HEK293 (cell line): ENCODE measurements around the gene CLMN.

Source experiments
- KLF7 ChIP-seq: fragments of 450-650 bp; formaldehyde crosslinking; IDR thresholded peaks from 2 replicates; pipeline ENCODE4 v1.5.1; 2016; ENCODE audit warnings: missing biosample characterization, missing genetic modification characterization, borderline replicate concordance
- KLF8 ChIP-seq: fragments of 450-650 bp; formaldehyde crosslinking; IDR thresholded peaks from 2 replicates; pipeline ENCODE4 v1.5.1; 2016; ENCODE audit warnings: missing biosample characterization, missing genetic modification characterization
- REPIN1 ChIP-seq: fragments of 450-650 bp; formaldehyde crosslinking; IDR thresholded peaks from 2 replicates; pipeline ENCODE4 v1.5.1; 2017; ENCODE audit warnings: missing biosample characterization, missing genetic modification characterization, low read depth
- SALL2 ChIP-seq: fragments of 450-650 bp; formaldehyde crosslinking; IDR thresholded peaks from 2 replicates; pipeline ENCODE4 v1.5.0; 2017; ENCODE audit warnings: missing biosample characterization, mild to moderate bottlenecking, missing genetic modification characterization, borderline replicate concordance
- ZBTB8A ChIP-seq: fragments of 450-650 bp; formaldehyde crosslinking; IDR thresholded peaks from 2 replicates; pipeline ENCODE4 v1.5.1; 2016; ENCODE audit warnings: missing biosample characterization, missing genetic modification characterization
- ZEB2 ChIP-seq: fragments of 450-650 bp; formaldehyde crosslinking; IDR thresholded peaks from 2 replicates; pipeline ENCODE4 v1.5.1; 2016; ENCODE audit warnings: missing biosample characterization, missing genetic modification characterization
- ZNF132 ChIP-seq: fragments of 450-650 bp; formaldehyde crosslinking; IDR thresholded peaks from 2 replicates; pipeline ENCODE4 v1.5.1; 2017; ENCODE audit warnings: missing biosample characterization, missing genetic modification characterization, borderline replicate concordance
- ZNF544 ChIP-seq: fragments of 450-650 bp; formaldehyde crosslinking; IDR thresholded peaks from 2 replicates; pipeline ENCODE4 v1.5.0; 2017; ENCODE audit warnings: missing biosample characterization, missing genetic modification characterization
- ZNF623 ChIP-seq: fragments of 450-650 bp; formaldehyde crosslinking; IDR thresholded peaks from 2 replicates; pipeline ENCODE4 v1.5.1; 2016; ENCODE audit warnings: missing biosample characterization, missing genetic modification characterization
- TF ChIP-seq, protein P1 (sequence below): IDR thresholded peaks from 2 replicates; pipeline ENCODE4 v1.6.1; 2011; ENCODE audit warnings: mild to moderate bottlenecking, low read depth, low read length, borderline replicate concordance
- TF ChIP-seq, protein P2 (sequence below): fragments of 450-650 bp; formaldehyde crosslinking; conservative IDR thresholded peaks from 2 replicates; pipeline ENCODE4 v1.5.1; 2016; ENCODE audit warnings: low read depth, missing biosample characterization, missing genetic modification characterization
- TF ChIP-seq, protein P3 (sequence below): fragments of 450-650 bp; formaldehyde crosslinking; IDR thresholded peaks from 2 replicates; pipeline ENCODE4 v1.5.1; 2016; ENCODE audit warnings: missing biosample characterization, missing genetic modification characterization
- TF ChIP-seq, protein P4 (sequence below): fragments of 450-650 bp; formaldehyde crosslinking; IDR thresholded peaks from 2 replicates; pipeline ENCODE4 v1.5.0; 2017; ENCODE audit warnings: missing biosample characterization, missing genetic modification characterization, borderline replicate concordance
- TF ChIP-seq, protein P5 (sequence below): fragments of 450-650 bp; formaldehyde crosslinking; IDR thresholded peaks from 2 replicates; pipeline ENCODE4 v1.5.1; 2017; ENCODE audit warnings: missing biosample characterization, mild to moderate bottlenecking, missing genetic modification characterization, moderate library complexity

Gene CLMN

DNA sequence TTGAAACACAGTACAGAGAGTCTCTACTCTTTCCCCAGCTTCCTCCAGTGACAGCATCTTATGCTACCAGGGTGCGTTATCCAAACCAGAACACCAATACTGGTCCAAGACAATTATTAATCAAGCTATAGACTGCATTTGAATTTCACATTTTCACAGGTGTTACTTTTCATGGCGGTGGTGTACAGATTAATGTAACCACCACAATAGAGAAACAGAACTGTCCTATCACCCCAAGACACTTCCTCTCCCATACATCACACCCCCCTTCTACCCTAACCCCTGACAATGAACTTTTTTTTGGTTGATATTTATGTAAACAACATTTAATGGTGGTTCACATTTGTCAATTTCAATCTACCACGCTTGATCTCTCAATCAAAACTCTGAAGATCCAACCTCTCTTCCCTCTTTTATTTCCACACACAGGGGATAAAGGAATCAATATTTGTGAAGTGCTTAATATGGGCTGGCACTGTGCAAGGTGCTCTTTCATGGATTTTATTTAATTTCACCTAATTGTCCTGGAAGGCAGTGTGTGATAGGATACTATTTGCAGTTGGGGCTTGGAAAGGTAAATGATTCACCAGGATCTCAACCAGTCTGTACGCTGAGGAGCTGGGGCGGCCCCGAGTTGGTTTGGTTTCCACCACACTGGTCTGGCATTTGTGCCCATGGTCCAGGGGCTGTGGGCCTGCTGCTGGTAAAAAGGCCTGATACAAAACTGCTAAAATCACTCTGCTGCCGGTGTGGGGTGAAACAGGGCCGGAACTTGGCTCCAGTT, 107.8 kb downstream of the CLMN start (continued):
- TF ChIP-seq REPIN1 (tag by site-specific recombination) (no peak), ZEB2 (tag by site-specific recombination) (no peak), ZNF623 (tag by site-specific recombination) (no peak), SALL2 (tag by site-specific recombination) (no peak), ZNF544 (no peak), KLF7 (no peak), ZBTB8A (tag by site-specific recombination) (no peak), ZNF132 (no peak), KLF8 (tag by site-specific recombination) (no peak)
- TF ChIP-seq, protein P1, sequence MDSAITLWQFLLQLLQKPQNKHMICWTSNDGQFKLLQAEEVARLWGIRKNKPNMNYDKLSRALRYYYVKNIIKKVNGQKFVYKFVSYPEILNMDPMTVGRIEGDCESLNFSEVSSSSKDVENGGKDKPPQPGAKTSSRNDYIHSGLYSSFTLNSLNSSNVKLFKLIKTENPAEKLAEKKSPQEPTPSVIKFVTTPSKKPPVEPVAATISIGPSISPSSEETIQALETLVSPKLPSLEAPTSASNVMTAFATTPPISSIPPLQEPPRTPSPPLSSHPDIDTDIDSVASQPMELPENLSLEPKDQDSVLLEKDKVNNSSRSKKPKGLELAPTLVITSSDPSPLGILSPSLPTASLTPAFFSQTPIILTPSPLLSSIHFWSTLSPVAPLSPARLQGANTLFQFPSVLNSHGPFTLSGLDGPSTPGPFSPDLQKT: no peak
- TF ChIP-seq, protein P2, sequence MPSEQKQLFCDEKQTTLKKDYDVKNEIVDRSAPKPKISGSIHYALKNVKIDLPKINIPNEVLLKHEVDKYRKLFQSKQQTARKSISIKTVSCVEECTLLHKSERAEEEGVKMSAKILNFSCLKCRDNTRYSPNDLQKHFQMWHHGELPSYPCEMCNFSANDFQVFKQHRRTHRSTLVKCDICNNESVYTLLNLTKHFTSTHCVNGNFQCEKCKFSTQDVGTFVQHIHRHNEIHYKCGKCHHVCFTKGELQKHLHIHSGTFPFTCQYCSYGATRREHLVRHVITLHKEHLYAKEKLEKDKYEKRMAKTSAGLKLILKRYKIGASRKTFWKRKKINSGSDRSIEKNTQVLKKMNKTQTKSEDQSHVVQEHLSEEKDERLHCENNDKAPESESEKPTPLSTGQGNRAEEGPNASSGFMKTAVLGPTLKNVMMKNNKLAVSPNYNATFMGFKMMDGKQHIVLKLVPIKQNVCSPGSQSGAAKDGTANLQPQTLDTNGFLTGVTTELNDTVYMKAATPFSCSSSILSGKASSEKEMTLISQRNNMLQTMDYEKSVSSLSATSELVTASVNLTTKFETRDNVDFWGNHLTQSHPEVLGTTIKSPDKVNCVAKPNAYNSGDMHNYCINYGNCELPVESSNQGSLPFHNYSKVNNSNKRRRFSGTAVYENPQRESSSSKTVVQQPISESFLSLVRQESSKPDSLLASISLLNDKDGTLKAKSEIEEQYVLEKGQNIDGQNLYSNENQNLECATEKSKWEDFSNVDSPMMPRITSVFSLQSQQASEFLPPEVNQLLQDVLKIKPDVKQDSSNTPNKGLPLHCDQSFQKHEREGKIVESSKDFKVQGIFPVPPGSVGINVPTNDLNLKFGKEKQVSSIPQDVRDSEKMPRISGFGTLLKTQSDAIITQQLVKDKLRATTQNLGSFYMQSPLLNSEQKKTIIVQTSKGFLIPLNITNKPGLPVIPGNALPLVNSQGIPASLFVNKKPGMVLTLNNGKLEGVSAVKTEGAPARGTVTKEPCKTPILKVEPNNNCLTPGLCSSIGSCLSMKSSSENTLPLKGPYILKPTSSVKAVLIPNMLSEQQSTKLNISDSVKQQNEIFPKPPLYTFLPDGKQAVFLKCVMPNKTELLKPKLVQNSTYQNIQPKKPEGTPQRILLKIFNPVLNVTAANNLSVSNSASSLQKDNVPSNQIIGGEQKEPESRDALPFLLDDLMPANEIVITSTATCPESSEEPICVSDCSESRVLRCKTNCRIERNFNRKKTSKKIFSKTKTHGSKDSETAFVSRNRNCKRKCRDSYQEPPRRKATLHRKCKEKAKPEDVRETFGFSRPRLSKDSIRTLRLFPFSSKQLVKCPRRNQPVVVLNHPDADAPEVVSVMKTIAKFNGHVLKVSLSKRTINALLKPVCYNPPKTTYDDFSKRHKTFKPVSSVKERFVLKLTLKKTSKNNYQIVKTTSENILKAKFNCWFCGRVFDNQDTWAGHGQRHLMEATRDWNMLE (tag by site-specific recombination): no peak
- TF ChIP-seq, protein P3, sequence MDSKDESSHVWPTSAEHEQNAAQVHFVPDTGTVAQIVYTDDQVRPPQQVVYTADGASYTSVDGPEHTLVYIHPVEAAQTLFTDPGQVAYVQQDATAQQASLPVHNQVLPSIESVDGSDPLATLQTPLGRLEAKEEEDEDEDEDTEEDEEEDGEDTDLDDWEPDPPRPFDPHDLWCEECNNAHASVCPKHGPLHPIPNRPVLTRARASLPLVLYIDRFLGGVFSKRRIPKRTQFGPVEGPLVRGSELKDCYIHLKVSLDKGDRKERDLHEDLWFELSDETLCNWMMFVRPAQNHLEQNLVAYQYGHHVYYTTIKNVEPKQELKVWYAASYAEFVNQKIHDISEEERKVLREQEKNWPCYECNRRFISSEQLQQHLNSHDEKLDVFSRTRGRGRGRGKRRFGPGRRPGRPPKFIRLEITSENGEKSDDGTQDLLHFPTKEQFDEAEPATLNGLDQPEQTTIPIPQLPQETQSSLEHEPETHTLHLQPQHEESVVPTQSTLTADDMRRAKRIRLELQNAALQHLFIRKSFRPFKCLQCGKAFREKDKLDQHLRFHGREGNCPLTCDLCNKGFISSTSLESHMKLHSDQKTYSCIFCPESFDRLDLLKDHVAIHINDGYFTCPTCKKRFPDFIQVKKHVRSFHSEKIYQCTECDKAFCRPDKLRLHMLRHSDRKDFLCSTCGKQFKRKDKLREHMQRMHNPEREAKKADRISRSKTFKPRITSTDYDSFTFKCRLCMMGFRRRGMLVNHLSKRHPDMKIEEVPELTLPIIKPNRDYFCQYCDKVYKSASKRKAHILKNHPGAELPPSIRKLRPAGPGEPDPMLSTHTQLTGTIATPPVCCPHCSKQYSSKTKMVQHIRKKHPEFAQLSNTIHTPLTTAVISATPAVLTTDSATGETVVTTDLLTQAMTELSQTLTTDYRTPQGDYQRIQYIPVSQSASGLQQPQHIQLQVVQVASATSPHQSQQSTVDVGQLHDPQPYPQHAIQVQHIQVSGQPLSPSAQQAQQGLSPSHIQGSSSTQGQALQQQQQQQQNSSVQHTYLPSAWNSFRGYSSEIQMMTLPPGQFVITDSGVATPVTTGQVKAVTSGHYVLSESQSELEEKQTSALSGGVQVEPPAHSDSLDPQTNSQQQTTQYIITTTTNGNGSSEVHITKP: no peak
- TF ChIP-seq, protein P4, sequence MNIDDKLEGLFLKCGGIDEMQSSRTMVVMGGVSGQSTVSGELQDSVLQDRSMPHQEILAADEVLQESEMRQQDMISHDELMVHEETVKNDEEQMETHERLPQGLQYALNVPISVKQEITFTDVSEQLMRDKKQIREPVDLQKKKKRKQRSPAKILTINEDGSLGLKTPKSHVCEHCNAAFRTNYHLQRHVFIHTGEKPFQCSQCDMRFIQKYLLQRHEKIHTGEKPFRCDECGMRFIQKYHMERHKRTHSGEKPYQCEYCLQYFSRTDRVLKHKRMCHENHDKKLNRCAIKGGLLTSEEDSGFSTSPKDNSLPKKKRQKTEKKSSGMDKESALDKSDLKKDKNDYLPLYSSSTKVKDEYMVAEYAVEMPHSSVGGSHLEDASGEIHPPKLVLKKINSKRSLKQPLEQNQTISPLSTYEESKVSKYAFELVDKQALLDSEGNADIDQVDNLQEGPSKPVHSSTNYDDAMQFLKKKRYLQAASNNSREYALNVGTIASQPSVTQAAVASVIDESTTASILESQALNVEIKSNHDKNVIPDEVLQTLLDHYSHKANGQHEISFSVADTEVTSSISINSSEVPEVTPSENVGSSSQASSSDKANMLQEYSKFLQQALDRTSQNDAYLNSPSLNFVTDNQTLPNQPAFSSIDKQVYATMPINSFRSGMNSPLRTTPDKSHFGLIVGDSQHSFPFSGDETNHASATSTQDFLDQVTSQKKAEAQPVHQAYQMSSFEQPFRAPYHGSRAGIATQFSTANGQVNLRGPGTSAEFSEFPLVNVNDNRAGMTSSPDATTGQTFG (tag by site-specific recombination): no peak
- TF ChIP-seq, protein P5, sequence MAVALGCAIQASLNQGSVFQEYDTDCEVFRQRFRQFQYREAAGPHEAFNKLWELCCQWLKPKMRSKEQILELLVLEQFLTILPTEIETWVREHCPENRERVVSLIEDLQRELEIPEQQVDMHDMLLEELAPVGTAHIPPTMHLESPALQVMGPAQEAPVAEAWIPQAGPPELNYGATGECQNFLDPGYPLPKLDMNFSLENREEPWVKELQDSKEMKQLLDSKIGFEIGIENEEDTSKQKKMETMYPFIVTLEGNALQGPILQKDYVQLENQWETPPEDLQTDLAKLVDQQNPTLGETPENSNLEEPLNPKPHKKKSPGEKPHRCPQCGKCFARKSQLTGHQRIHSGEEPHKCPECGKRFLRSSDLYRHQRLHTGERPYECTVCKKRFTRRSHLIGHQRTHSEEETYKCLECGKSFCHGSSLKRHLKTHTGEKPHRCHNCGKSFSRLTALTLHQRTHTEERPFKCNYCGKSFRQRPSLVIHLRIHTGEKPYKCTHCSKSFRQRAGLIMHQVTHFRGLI (tag by site-specific recombination): no peak
